CD4-positive, alpha-beta memory T cell (primary cell): ENCODE measurements around the gene MYH7B. TPM values are rescaled to one million over a fixed set of nuclear protein-coding genes. Genes with fewer than 3 reads are reported as not detected.
A peak's percentile ranks its signal among the peaks of the same experiment; 100 is the strongest.

Source experiments
- CTCF ChIA-PET: fragments of 350-600 bp; sonication (Branson Sonifier 250); formaldehyde crosslinking; loops from one replicate; lab custom pipeline; 2021; ENCODE audit warnings: inconsistent platforms; ENCODE audit not compliant: partially characterized antibody; lab: Charles Lee
- POLR2A ChIA-PET: fragments of 350-600 bp; sonication (Branson Sonifier 250); formaldehyde crosslinking; loops from one replicate; lab custom pipeline; 2021; ENCODE audit not compliant: partially characterized antibody; lab: Charles Lee
- DNase-seq, 5 donors: peaks; one replicate each; pipeline versions ENCODE4 v3.0.0 to v3.0.0-alpha.2; 2020 to 2022; ENCODE audit warnings: mixed read lengths in 1 of 5
- H3K27ac ChIP-seq: one replicate; pipeline ENCODE4 v1.7.0; 2013; ENCODE audit warnings: low read depth, low read length
- H3K27me3 ChIP-seq: 2 replicates; pipeline ENCODE4 v1.7.0; 2013; ENCODE audit warnings: mild to moderate bottlenecking, low read length, moderate library complexity; ENCODE audit not compliant: insufficient read depth
- H3K36me3 ChIP-seq: 2 replicates; pipeline ENCODE4 v1.7.0; 2013; ENCODE audit warnings: mild to moderate bottlenecking, low read length, moderate library complexity; ENCODE audit not compliant: insufficient read depth
- H3K4me1 ChIP-seq: 2 replicates; pipeline ENCODE4 v1.7.0; 2013; ENCODE audit warnings: mild to moderate bottlenecking, low read length, moderate library complexity; ENCODE audit not compliant: insufficient read depth
- H3K4me3 ChIP-seq, 2 donors: one replicate each; pipeline ENCODE4 v1.7.0; 2013; ENCODE audit warnings: low read length in 2 of 2, mild to moderate bottlenecking in 1 of 2
- H3K9me3 ChIP-seq, 2 donors: one replicate each; pipeline ENCODE4 v1.7.0; 2013; ENCODE audit warnings: low read length in 2 of 2, control low read depth in 1 of 2; ENCODE audit not compliant: control insufficient read depth in 1 of 2
- H3K27ac Mint-ChIP-seq, 7 donors: one replicate each; pipeline ENCODE4 v1.8.0; 2020 to 2021; ENCODE audit warnings: mixed read lengths in 7 of 7, mild to moderate bottlenecking in 6 of 7, inconsistent platforms in 3 of 7, moderate library complexity in 3 of 7
- H3K27me3 Mint-ChIP-seq, 2 donors: one replicate each; pipeline ENCODE4 v1.8.0; 2020 to 2021; ENCODE audit warnings: mixed read lengths in 2 of 2
- H3K36me3 Mint-ChIP-seq, 2 donors: one replicate each; pipeline ENCODE4 v1.8.0; 2020 to 2021; ENCODE audit warnings: mixed read lengths in 2 of 2, inconsistent platforms in 1 of 2, mild to moderate bottlenecking in 1 of 2
- H3K4me1 Mint-ChIP-seq, 4 donors: one replicate each; pipeline ENCODE4 v1.8.0; 2020 to 2021; ENCODE audit warnings: mixed read lengths in 4 of 4, mild to moderate bottlenecking in 1 of 4
- H3K4me3 Mint-ChIP-seq, 8 donors: one replicate each; pipeline ENCODE4 v1.8.0; 2020 to 2021; ENCODE audit warnings: mixed read lengths in 8 of 8, mild to moderate bottlenecking in 7 of 8, moderate library complexity in 6 of 8, inconsistent platforms in 3 of 8
- H3K9me3 Mint-ChIP-seq, 8 donors: one replicate each; pipeline ENCODE4 v1.8.0; 2020 to 2021; ENCODE audit warnings: mixed read lengths in 8 of 8, mild to moderate bottlenecking in 5 of 8, inconsistent platforms in 3 of 8, moderate library complexity in 1 of 8
- intact Hi-C: fragments of 100-400 bp; cut with micrococcal nuclease; formaldehyde crosslinking; loops from one replicate; pipeline ENCODE4 v1.15.1; 2023
- polyA plus RNA-seq, 2 donors: library from polyadenylated mRNA; unstranded; fragments of 300-500 nt; fragmentation: Illumina TruSeq; gene quantifications; one replicate each; pipeline ENCODE4 v1.2.3, GENCODE V29; 2021
- total RNA-seq, 2 experiments: library from RNA; stranded (reverse); gene quantifications; one replicate each; pipeline ENCODE4 v1.2.3, GENCODE V29; 2021

Gene MYH7B
- total and polyA plus RNA-seq, 4 experiments from 2014 or later: 0.32 to 0.47 (median 0.39) TPM; not detected in 1

GRCh38 chr20:34928411-34928810, 27.3 kb upstream of the MYH7B start:
- H3K4me1 Mint-ChIP-seq: peaks cover 0 to 11% (median 3%) of the 10 kb centered on the region in 4 donors
- peaks cover 44 to 52% of the 10 kb centered on the region in 2 donors for H3K36me3 Mint-ChIP-seq
- intact Hi-C loops: no loop called here
- Histone ChIP-seq H3K36me3 (peaks cover 19% of the 10 kb centered on the region), H3K27ac (no peak overlapping the region), H3K4me1 (no peaks in the 10 kb centered on the region), H3K27me3 (no peaks in the 10 kb centered on the region), H3K9me3 (no peaks in the 10 kb centered on the region), H3K4me3 (no peak overlapping the region)
- no peaks in the 10 kb centered on the region for H3K9me3 Mint-ChIP-seq
- no peaks in the 10 kb centered on the region for H3K27me3 Mint-ChIP-seq
- H3K4me3 Mint-ChIP-seq: no peak overlapping the region
- ChIA-PET POLR2A (no interaction called here), CTCF (no interaction called here)
- peak overlapping the region in 1 of 7 donors; percentile 60 for H3K27ac Mint-ChIP-seq
- no peak for DNase-seq

- H3K4me1 ChIP-seq: no peaks in the 10 kb centered on the region
- H3K27me3 ChIP-seq: no peaks in the 10 kb centered on the region
- H3K36me3 ChIP-seq: peaks cover 27% of the 10 kb centered on the region
- Mint-ChIP-seq H3K27ac (no peak overlapping the region), H3K9me3 (no peaks in the 10 kb centered on the region), H3K4me1 (no peaks in the 10 kb centered on the region), H3K36me3 (peaks cover 47 to 57% of the 10 kb centered on the region in 2 donors), H3K4me3 (no peak overlapping the region), H3K27me3 (no peaks in the 10 kb centered on the region)
- no peak overlapping the region for H3K4me3 ChIP-seq
- CTCF ChIA-PET: interaction anchor here (1.2 kb wide), 1 partner anchor 59 kb away, joined by 3 read pairs; no protein-coding TSS in a partner anchor
- POLR2A ChIA-PET: no interaction called here
- no peak overlapping the region for H3K27ac ChIP-seq
- DNase-seq: no peak
- intact Hi-C loops: no loop called here
- no peaks in the 10 kb centered on the region for H3K9me3 ChIP-seq
Observed at GRCh38 chr20:34931771-34932170, 23.9 kb upstream of the MYH7B start.

- Mint-ChIP-seq H3K27me3 (no peaks in the 10 kb centered on the region), H3K36me3 (peaks cover 51 to 61% of the 10 kb centered on the region in 2 donors), H3K4me1 (no peaks in the 10 kb centered on the region), H3K27ac (peak overlapping the region in 1 of 7 donors; percentile 7), H3K4me3 (no peak overlapping the region), H3K9me3 (no peaks in the 10 kb centered on the region)
- intact Hi-C loops: no loop called here
- H3K4me3 ChIP-seq: no peak overlapping the region
- DNase-seq: no peak
- H3K9me3 ChIP-seq: no peaks in the 10 kb centered on the region
- no peaks in the 10 kb centered on the region for H3K4me1 ChIP-seq
- POLR2A ChIA-PET: no interaction called here
- no peaks in the 10 kb centered on the region for H3K27me3 ChIP-seq
- H3K36me3 ChIP-seq: peaks cover 31% of the 10 kb centered on the region
- CTCF ChIA-PET: interaction anchor here (1.2 kb wide), 1 partner anchor 64 kb away, joined by 3 read pairs; no protein-coding TSS in a partner anchor
- no peak overlapping the region for H3K27ac ChIP-seq
Observed at GRCh38 chr20:34938466-34939163, 17.1 kb upstream of the MYH7B start.

GRCh38 chr20:34940081-34940481, 15.6 kb upstream of the MYH7B start:
- Mint-ChIP-seq H3K36me3 (peaks cover 57 to 62% of the 10 kb centered on the region in 2 donors), H3K27ac (no peak overlapping the region), H3K4me1 (no peaks in the 10 kb centered on the region), H3K4me3 (no peak overlapping the region), H3K9me3 (no peaks in the 10 kb centered on the region), H3K27me3 (no peaks in the 10 kb centered on the region)
- Histone ChIP-seq H3K27me3 (no peaks in the 10 kb centered on the region), H3K27ac (no peak overlapping the region), H3K36me3 (peaks cover 34% of the 10 kb centered on the region), H3K4me3 (no peak overlapping the region), H3K4me1 (no peaks in the 10 kb centered on the region), H3K9me3 (no peaks in the 10 kb centered on the region)
- intact Hi-C loops: no loop called here
- POLR2A ChIA-PET: no interaction called here
- CTCF ChIA-PET: no interaction called here
- no peak for DNase-seq

GRCh38 chr20:34941226-34941625, 14.4 kb upstream of the MYH7B start:
- H3K36me3 ChIP-seq: peaks cover 34% of the 10 kb centered on the region
- POLR2A ChIA-PET: no interaction called here
- no peak for DNase-seq

GRCh38 chr20:34942301-34942700, 13.4 kb upstream of the MYH7B start:
- no peak overlapping the region for H3K4me3 Mint-ChIP-seq
- CTCF ChIA-PET: interaction anchor here (1.2 to 1.3 kb wide), 2 partner anchors 9 to 68 kb away, joined by 3 to 6 read pairs; no protein-coding TSS in a partner anchor

More at GRCh38 chr20:34941226-34941625, 14.4 kb upstream of the MYH7B start:
- H3K4me3 ChIP-seq: no peak overlapping the region
- intact Hi-C loops: no loop called here
- Mint-ChIP-seq H3K4me1 (peaks cover 0 to under 1% (median 0%) of the 10 kb centered on the region in 4 donors), H3K36me3 (peaks cover 59% of the 10 kb centered on the region in 2 donors), H3K27me3 (no peaks in the 10 kb centered on the region), H3K9me3 (no peaks in the 10 kb centered on the region), H3K4me3 (no peak overlapping the region), H3K27ac (no peak overlapping the region)
- CTCF ChIA-PET: interaction anchor here (1.3 kb wide), 1 partner anchor 67 kb away, joined by 6 read pairs; no protein-coding TSS in a partner anchor
- no peaks in the 10 kb centered on the region for H3K9me3 ChIP-seq
- H3K27me3 ChIP-seq: no peaks in the 10 kb centered on the region
- no peak overlapping the region for H3K27ac ChIP-seq
- H3K4me1 ChIP-seq: no peaks in the 10 kb centered on the region

GRCh38 chr20:34943808-34944567, 11.7 kb upstream of the MYH7B start:
- Histone ChIP-seq H3K27me3 (no peaks in the 10 kb centered on the region), H3K27ac (no peak overlapping the region), H3K4me3 (no peak overlapping the region), H3K36me3 (peaks cover 35% of the 10 kb centered on the region), H3K4me1 (no peaks in the 10 kb centered on the region), H3K9me3 (no peaks in the 10 kb centered on the region)
- peak overlapping the region in 2 of 7 donors; percentile 30 to 34 for H3K27ac Mint-ChIP-seq
- DNase-seq: no peak
- no peaks in the 10 kb centered on the region for H3K27me3 Mint-ChIP-seq
- peaks cover 45 to 59% of the 10 kb centered on the region in 2 donors for H3K36me3 Mint-ChIP-seq
- CTCF ChIA-PET: interaction anchor here (0.6 to 1.7 kb wide), 2 partner anchors 71 to 1074 kb away, joined by 4 read pairs; no protein-coding TSS in a partner anchor
- no peaks in the 10 kb centered on the region for H3K9me3 Mint-ChIP-seq
- intact Hi-C loops: no loop called here
- no peak overlapping the region for H3K4me3 Mint-ChIP-seq
- H3K4me1 Mint-ChIP-seq: peaks cover 0 to 2% (median 0%) of the 10 kb centered on the region in 4 donors
- POLR2A ChIA-PET: interaction anchor here (1.5 kb wide), 1 partner anchor 12 kb away, joined by 5 read pairs; the partner anchor contains the start of genes GSS and MYH7B

More at GRCh38 chr20:34942301-34942700, 13.4 kb upstream of the MYH7B start:
- H3K9me3 Mint-ChIP-seq: no peaks in the 10 kb centered on the region
- no peak for DNase-seq
- H3K27ac ChIP-seq: no peak overlapping the region
- no peaks in the 10 kb centered on the region for H3K4me1 ChIP-seq
- no peak overlapping the region for H3K4me3 ChIP-seq
- POLR2A ChIA-PET: no interaction called here
- H3K9me3 ChIP-seq: no peaks in the 10 kb centered on the region
- peaks cover 54 to 62% of the 10 kb centered on the region in 2 donors for H3K36me3 Mint-ChIP-seq
- H3K27ac Mint-ChIP-seq: peak overlapping the region in 1 of 7 donors; percentile 24
- H3K27me3 Mint-ChIP-seq: no peaks in the 10 kb centered on the region
- no peaks in the 10 kb centered on the region for H3K27me3 ChIP-seq
- H3K4me1 Mint-ChIP-seq: peaks cover 0 to 2% (median 0%) of the 10 kb centered on the region in 4 donors
- intact Hi-C loops: no loop called here
- peaks cover 35% of the 10 kb centered on the region for H3K36me3 ChIP-seq
